Upper lobe of left lung (tissue), 4 donors: ENCODE measurements around the gene PRKRA.

Experiments used
- EP300 ChIP-seq, 4 donors: sonication (generic); formaldehyde crosslinking; IDR thresholded peaks; one replicate each; pipeline ENCODE4 v1.5.1; 2017; ENCODE audit warnings: antibody characterized with exemption in 4 of 4, control low read depth in 2 of 4
- POLR2A ChIP-seq, 4 donors: fragments of 450-650 bp; IDR thresholded peaks; one replicate each; pipeline ENCODE4 v1.5.1; 2016 to 2017; ENCODE audit warnings: antibody characterized with exemption in 4 of 4, mild to moderate bottlenecking in 2 of 4
- TF ChIP-seq, protein P1 (sequence below), 6 experiments: fragments of 450-650 bp in 4 of 6; fragments of 200-600 bp in 2 of 6; sonication (generic) in 2 of 6; IDR thresholded peaks; one replicate each; pipeline ENCODE4 v1.5.1; 2016 to 2019; ENCODE audit warnings: antibody characterized with exemption in 6 of 6

DNA sequence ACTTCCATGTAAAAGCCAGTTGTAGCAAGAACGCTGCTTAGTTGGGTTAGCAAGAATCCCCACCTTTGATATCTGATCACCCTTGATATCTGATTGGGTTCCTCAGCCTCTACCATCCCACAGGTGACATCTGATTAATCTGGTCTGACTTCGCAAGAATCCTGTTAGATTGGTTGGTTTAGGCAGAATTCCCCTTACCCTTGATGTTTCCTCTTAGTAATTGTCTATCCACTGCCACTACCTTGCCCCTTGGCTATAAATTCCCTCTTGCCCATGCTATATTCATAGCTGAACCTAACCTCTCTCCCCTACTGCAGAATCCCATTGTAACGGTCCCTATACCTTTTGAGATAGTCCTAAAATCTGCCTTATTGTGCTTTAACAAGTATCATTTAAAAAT is 33.1 kb downstream of the PRKRA start:
- TF ChIP-seq, protein P1, sequence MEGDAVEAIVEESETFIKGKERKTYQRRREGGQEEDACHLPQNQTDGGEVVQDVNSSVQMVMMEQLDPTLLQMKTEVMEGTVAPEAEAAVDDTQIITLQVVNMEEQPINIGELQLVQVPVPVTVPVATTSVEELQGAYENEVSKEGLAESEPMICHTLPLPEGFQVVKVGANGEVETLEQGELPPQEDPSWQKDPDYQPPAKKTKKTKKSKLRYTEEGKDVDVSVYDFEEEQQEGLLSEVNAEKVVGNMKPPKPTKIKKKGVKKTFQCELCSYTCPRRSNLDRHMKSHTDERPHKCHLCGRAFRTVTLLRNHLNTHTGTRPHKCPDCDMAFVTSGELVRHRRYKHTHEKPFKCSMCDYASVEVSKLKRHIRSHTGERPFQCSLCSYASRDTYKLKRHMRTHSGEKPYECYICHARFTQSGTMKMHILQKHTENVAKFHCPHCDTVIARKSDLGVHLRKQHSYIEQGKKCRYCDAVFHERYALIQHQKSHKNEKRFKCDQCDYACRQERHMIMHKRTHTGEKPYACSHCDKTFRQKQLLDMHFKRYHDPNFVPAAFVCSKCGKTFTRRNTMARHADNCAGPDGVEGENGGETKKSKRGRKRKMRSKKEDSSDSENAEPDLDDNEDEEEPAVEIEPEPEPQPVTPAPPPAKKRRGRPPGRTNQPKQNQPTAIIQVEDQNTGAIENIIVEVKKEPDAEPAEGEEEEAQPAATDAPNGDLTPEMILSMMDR (IDR thresholded peaks at IDR 0.05) = no peak
- TF ChIP-seq POLR2A (IDR thresholded peaks at IDR 0.05) = no peak
- TF ChIP-seq EP300 (IDR thresholded peaks at IDR 0.05) = no peak
